Stomach (tissue), 4 donors: ENCODE results near the gene ARHGEF5.

Experiments
- POLR2A ChIP-seq, 4 donors: fragments of 450-650 bp; IDR thresholded peaks; one replicate each; pipeline ENCODE4 v1.6.1; 2016; ENCODE audit warnings: antibody characterized with exemption in 4 of 4, control low read depth in 2 of 4, mild to moderate bottlenecking in 1 of 4, moderate library complexity in 1 of 4
- POLR2AphosphoS5 ChIP-seq, 3 donors: sonication (generic); formaldehyde crosslinking; IDR thresholded peaks; one replicate each; pipeline ENCODE4 v1.6.1; 2016; ENCODE audit warnings: antibody characterized with exemption in 3 of 3
- TF ChIP-seq, protein P1 (sequence below), 7 experiments: fragments of 450-650 bp in 4 of 7; fragments of 200-600 bp in 3 of 7; sonication (generic) in 3 of 7; IDR thresholded peaks; one replicate each; pipeline ENCODE4 v1.5.1; 2016 to 2019; ENCODE audit warnings: antibody characterized with exemption in 7 of 7, control low read depth in 2 of 7, mild to moderate bottlenecking in 1 of 7

DNA sequence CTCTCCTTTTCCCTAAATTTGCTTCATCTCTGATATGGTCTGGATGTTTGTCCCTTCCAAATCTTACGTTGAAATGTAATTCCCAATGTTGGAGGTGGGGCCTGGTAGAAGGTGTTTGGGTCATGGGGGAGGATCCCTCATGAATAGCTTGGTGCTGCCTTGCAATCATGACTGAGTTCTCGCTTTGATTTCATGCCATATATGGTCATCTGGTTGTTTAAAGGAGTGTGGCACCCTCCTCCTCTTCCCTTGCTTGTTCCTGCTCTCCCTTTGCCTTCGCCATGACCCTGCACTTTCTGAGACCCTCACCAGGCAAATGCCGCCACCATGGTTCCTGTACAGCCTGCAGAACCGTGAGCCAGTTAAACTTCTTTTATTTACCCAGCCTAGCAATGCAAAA is 33.7 kb downstream of the ARHGEF5 start:
- TF ChIP-seq, protein P1, sequence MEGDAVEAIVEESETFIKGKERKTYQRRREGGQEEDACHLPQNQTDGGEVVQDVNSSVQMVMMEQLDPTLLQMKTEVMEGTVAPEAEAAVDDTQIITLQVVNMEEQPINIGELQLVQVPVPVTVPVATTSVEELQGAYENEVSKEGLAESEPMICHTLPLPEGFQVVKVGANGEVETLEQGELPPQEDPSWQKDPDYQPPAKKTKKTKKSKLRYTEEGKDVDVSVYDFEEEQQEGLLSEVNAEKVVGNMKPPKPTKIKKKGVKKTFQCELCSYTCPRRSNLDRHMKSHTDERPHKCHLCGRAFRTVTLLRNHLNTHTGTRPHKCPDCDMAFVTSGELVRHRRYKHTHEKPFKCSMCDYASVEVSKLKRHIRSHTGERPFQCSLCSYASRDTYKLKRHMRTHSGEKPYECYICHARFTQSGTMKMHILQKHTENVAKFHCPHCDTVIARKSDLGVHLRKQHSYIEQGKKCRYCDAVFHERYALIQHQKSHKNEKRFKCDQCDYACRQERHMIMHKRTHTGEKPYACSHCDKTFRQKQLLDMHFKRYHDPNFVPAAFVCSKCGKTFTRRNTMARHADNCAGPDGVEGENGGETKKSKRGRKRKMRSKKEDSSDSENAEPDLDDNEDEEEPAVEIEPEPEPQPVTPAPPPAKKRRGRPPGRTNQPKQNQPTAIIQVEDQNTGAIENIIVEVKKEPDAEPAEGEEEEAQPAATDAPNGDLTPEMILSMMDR (IDR thresholded peaks at IDR 0.05): no peak
- TF ChIP-seq POLR2AphosphoS5 (IDR thresholded peaks at IDR 0.05) (no peak), POLR2A (IDR thresholded peaks at IDR 0.05) (no peak)
